ENCODE measurements around the gene GRAMD4. TPM values are rescaled to one million over a fixed set of nuclear protein-coding genes. Genes with fewer than 3 reads are reported as not detected.

Gene GRAMD4, protein sequence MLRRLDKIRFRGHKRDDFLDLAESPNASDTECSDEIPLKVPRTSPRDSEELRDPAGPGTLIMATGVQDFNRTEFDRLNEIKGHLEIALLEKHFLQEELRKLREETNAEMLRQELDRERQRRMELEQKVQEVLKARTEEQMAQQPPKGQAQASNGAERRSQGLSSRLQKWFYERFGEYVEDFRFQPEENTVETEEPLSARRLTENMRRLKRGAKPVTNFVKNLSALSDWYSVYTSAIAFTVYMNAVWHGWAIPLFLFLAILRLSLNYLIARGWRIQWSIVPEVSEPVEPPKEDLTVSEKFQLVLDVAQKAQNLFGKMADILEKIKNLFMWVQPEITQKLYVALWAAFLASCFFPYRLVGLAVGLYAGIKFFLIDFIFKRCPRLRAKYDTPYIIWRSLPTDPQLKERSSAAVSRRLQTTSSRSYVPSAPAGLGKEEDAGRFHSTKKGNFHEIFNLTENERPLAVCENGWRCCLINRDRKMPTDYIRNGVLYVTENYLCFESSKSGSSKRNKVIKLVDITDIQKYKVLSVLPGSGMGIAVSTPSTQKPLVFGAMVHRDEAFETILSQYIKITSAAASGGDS
- total RNA-seq (2022) (20.8 and 23.4 TPM in 2 replicates), Bru-seq, nascent RNA (percentile 39 among the genes with signal in this experiment), BruChase-seq, experiment 1, labeled RNA remaining after a 2-hour chase (percentile 45 among the genes with signal in this experiment), BruChase-seq, experiment 2, labeled RNA remaining after a 6-hour chase (percentile 54 among the genes with signal in this experiment)
- long read RNA-seq, full-length matches to known transcripts: 1 of 10 reads
- long read RNA-seq, partial matches to known transcripts: 0 of 10 reads
- long read RNA-seq, other reads (novel, unspliced or antisense): 9 of 10 reads

DNA sequence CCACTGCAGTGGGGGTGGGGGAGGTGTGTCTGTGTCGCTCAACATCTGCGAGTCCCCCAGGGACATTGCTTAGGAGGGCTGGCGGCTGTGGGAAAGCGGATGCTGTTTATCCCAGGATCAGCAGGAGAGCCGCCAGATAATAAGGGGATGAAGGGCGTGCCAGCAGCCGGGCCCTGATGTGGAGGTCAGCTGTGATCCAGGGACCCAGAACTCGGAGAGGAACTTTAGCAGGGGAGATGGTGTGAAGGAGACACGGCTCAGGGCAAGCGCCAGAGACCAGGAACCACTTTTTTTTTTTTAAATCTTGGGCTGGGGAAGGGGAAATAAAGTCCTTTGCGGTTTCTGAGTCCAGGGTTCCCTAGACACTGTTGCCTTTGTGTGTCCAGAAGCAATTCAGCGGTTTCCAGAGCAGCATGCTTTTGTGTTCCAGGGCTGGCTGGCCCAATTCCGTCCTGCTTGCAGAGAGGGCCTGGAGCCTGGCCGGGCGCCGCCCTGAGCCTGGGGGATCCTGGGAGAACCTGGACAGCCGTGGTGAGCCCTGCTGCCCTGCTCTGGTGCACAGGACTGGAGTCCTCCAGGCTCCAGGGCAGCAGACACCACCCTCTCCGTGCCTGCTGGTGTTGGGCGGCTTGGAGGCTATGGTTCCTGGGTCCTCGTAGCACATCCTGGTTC is at the start of gene GRAMD4:
Gene GRAMD4 (plus strand): TSS at position 557 of the 672 bp plus-strand sequence. CDS start 6,414 bp downstream, outside the sequence.
- BruUV-seq (replicated peaks): no TSS peak
- Histone ChIP-seq H3K4me1 (no peaks in the 10 kb centered on the region), H3K9me3 (no peaks in the 10 kb centered on the region), H3K36me3 (ENCODE audit: control insufficient read depth, insufficient read depth, low read length) (no peaks in the 10 kb centered on the region), H3K27me3 (replicated peaks; ENCODE audit: control insufficient read depth, insufficient read depth, low read length) (no peaks in the 10 kb centered on the region), H3K4me3 (ENCODE audit: low read depth, low read length) (no peak within 1 kb of the TSS)
- Mint-ChIP-seq H3K9me3 (ENCODE audit: unreplicated experiment) (no peaks in the 10 kb centered on the region), H3K4me3 (ENCODE audit: unreplicated experiment) (no peak within 1 kb of the TSS), H3K36me3 (ENCODE audit: insufficient read depth, unreplicated experiment) (no peaks in the 10 kb centered on the region), H3K27ac (ENCODE audit: unreplicated experiment) (no peak within 1 kb of the TSS), H3K4me1 (ENCODE audit: low read depth, unreplicated experiment) (no peaks in the 10 kb centered on the region), H3K27me3 (ENCODE audit: insufficient read depth, unreplicated experiment) (no peaks in the 10 kb centered on the region)
- intact Hi-C loops (cut with micrococcal nuclease; ENCODE audit: unreplicated experiment): no loop called here
- no peak for DNase-seq
- ChIA-PET CTCF (no interaction called here), POLR2A (no interaction called here)
- TF ChIP-seq, protein P1, sequence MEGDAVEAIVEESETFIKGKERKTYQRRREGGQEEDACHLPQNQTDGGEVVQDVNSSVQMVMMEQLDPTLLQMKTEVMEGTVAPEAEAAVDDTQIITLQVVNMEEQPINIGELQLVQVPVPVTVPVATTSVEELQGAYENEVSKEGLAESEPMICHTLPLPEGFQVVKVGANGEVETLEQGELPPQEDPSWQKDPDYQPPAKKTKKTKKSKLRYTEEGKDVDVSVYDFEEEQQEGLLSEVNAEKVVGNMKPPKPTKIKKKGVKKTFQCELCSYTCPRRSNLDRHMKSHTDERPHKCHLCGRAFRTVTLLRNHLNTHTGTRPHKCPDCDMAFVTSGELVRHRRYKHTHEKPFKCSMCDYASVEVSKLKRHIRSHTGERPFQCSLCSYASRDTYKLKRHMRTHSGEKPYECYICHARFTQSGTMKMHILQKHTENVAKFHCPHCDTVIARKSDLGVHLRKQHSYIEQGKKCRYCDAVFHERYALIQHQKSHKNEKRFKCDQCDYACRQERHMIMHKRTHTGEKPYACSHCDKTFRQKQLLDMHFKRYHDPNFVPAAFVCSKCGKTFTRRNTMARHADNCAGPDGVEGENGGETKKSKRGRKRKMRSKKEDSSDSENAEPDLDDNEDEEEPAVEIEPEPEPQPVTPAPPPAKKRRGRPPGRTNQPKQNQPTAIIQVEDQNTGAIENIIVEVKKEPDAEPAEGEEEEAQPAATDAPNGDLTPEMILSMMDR (IDR thresholded peaks at IDR 0.05; ENCODE audit: insufficient read depth in 1 of 2, low read depth in 1 of 2, low read length in 1 of 2, severe bottlenecking in 1 of 2, unreplicated experiment in 1 of 2): no peak

DNA sequence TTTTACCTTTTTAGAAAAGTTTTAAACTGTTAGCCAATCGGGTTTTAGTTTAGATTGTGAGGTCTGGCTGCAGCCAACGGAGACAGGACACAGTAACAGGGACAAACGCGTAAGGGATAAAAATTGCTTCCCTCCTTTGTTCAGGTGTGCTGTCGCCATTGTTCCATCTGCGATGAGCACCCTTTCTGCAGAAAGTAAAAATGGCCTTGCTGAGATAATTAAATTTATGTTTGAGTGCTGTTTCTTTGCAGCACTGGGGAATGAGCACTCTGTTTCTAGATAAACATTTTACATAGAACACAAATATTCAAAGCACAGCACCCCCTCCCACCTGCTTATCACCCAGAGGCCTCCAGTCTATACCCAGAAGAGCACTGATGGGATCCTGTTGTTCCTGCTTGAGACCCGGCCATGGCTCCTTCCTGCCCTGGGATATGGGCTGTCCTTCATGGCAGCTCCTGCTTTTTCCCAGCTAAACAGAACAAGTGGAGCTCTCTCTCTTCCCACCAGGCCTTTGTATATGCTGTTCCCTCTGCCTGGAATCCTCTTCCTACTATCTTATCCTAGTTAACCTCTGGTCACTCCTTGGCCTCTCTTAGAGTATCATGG is 48.4 kb upstream of the GRAMD4 start:
- DNase-seq: no peak

More for the DNA sequence above, 48.4 kb upstream of the GRAMD4 start:
- H3K36me3 Mint-ChIP-seq (ENCODE audit: insufficient read depth, unreplicated experiment): no peaks in the 10 kb centered on the region
- no TSS peak for BruUV-seq (replicated peaks)
- Histone ChIP-seq H3K4me1 (peaks cover 20% of the 10 kb centered on the region), H3K36me3 (ENCODE audit: control insufficient read depth, insufficient read depth, low read length) (no peaks in the 10 kb centered on the region), H3K27me3 (replicated peaks; ENCODE audit: control insufficient read depth, insufficient read depth, low read length) (no peaks in the 10 kb centered on the region), H3K9me3 (0 out of 2 replicates have a peak, but pooled peaks cover 4% of the 10 kb centered on the region), H3K4me3 (ENCODE audit: low read depth, low read length) (no peak overlapping the region)
- ChIA-PET POLR2A (no interaction called here), CTCF (no interaction called here)
- no peak overlapping the region for H3K4me3 Mint-ChIP-seq (ENCODE audit: unreplicated experiment)
- TF ChIP-seq, protein P1 (IDR thresholded peaks at IDR 0.05; ENCODE audit: insufficient read depth in 1 of 2, low read depth in 1 of 2, low read length in 1 of 2, severe bottlenecking in 1 of 2, unreplicated experiment in 1 of 2): no peak
- intact Hi-C loops (cut with micrococcal nuclease; ENCODE audit: unreplicated experiment): no loop called here
- peaks cover 23% of the 10 kb centered on the region for H3K9me3 Mint-ChIP-seq (ENCODE audit: unreplicated experiment)
- H3K4me1 Mint-ChIP-seq (ENCODE audit: low read depth, unreplicated experiment): peaks cover 16% of the 10 kb centered on the region
- no peak overlapping the region for H3K27ac Mint-ChIP-seq (ENCODE audit: unreplicated experiment)
- H3K27me3 Mint-ChIP-seq (ENCODE audit: insufficient read depth, unreplicated experiment): no peaks in the 10 kb centered on the region

Measured in Caco-2 (cell line).